HG03095 (cell line): ENCODE measurements around the gene PPIB.
"Not testable (repeated sequence)": the region's sequence is repeated elsewhere in the genome, so short reads cannot be mapped to it uniquely, and the experiment has no call there.

ENCODE experiments used
- ATAC-seq: cut with Tn5 transposase; IDR thresholded peaks from one replicate; pipeline ENCODE4 v1.9.1; 2021; ENCODE audit warnings: moderate library complexity; ENCODE audit not compliant: unreplicated experiment

PPIB gene

DNA sequence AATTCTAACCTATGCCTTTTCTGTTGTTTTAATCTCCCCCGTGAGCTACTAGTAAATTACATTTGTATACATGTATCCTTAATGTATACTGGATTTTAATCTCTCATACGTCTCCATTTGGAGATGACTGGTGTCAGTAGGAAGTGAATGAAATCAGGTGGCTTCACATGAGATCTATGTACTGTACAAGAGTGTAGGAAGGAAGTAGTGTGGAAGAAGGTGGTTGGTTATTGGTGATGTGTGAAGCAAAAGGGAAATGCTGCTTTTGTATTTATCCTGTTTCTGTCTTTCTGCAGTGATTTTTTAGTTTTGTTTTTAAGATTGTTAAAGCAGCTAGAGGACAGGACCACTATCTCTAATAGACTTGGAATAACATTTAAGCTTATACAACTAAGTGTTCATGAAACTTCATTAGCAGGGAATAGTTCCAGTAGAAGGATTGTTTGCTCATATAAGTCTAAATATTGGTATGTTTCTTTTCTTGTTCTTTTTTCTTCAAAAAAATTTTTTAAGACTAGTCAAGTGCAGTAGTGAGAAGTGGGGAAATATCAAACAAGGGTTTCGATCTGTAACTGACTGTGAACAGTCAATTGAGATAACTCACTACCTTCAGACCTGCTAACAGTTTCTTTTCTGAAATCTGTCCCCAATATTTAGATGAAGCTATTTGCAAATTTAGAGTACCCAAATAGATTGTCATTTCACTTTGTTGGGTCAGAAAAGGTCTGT, 51.7 kb downstream of the PPIB start:
- ATAC-seq, result no peak

DNA sequence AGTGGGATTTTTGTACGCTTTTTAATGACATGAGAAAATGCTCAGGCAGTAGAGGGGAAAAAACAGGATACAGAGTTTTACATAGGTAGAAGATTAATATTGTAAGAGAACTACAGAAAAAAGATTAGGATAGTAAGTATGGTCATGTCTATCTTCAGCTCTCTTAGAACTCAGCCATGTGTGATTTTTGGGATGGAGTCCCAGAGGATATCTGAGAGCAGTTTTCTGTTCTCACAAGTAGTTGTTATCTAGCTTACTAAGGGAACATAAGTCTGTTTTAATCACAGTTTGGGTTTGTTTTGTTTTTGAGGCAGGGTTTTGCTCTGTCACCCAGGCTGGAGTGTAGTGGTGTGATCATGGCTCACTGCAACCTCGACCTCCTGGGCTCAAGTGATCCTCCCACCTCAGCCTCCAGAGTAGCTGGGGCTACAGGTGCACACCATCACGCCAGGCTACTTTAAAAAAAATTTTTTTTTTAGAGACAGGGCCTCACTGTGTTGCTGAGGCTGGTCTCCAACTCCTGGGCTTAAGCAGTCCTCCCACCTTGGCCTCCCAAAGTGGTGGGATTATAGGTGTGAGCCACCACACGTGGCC, 52.6 kb downstream of the PPIB start:
- not testable (repeated sequence) for ATAC-seq

DNA sequence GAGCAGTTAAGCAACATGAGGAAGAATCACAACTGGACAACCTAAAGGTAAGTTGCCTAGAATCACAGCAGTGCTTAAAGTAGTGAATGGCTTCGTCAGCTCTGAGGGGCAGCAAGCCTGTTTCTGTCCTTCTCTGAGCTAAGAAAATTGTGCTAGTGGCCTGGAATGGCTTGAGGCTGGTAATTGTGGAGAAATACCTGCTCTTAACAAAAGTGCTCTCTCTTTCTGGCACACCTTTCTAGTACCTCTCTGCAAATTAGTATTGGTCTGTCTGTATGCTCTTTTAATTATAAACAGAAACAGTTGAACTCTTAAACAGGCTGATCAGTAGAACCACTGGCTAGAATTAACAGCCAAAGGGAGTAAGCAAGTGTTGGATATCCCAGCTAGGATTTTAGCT, 55.5 kb downstream of the PPIB start:
- ATAC-seq, result no peak
